K562 (cell line): ENCODE data around the gene KLK6. TPM values are rescaled to one million over a fixed set of nuclear protein-coding genes. Genes with fewer than 3 reads are reported as not detected.

Source experiments
- ATAC-seq: fragments of 200-7000 bp; cut with Tn5 transposase; 3 replicates; pipeline ENCODE4 v1.9.1; 2020; ENCODE audit warnings: moderate library complexity
- BruUV-seq: library from RNA; stranded (reverse); fragments of 400-500 nt; replicated peaks from 2 replicates; lab custom pipeline; 2021; lab: Mats Ljungman, UMichigan
- CTCF ChIA-PET: fragments of 300-600 bp; formaldehyde crosslinking; extraction: SDS; loops from one replicate; lab custom pipeline; 2021; ENCODE audit warnings: low intra/inter-chr PET ratio; lab: Yijun Ruan, JAX
- POLR2A ChIA-PET: fragments of 300-600, 350-650 bp; sonication (Branson Sonifier 250); formaldehyde crosslinking; extraction: SDS; loops from one replicate; lab custom pipeline; 2021; ENCODE audit warnings: antibody characterized with exemption, inconsistent platforms; lab: Yijun Ruan, JAX
- DNase-seq, 4 experiments: peaks; one replicate each; pipeline versions ENCODE4 v3.0.0 to v3.0.0-alpha.2; 2011 to 2018; ENCODE audit warnings: low spot score in 3 of 4, mixed read lengths in 3 of 4; ENCODE audit errors: extremely low read depth in 1 of 4
- FAIRE-seq: peaks from 2 replicates; lab custom pipeline; 2011; peaks lifted over from hg19 to GRCh38; lab: Jason Lieb, UNC
- H2AFZ ChIP-seq: 2 replicates; pipeline ENCODE4 v1.6.0; 2011; ENCODE audit warnings: low read depth, low read length, control low read depth, inconsistent platforms
- H3K27ac ChIP-seq: fragments of 200-600 bp; 3 replicates; pipeline ENCODE4 v1.8.0; 2011; ENCODE audit warnings: low read depth, mild to moderate bottlenecking, control low read depth, inconsistent platforms, low read length, moderate library complexity, mixed read lengths; ENCODE audit errors: extremely low read depth
- H3K27me3 ChIP-seq, 2 experiments: fragments of 300-600 bp in 1 of 2; 2 replicates in 1 of 2; 3 replicates in 1 of 2; pipeline versions ENCODE4 v1.6.0 to v1.8.0; 2011; ENCODE audit warnings: inconsistent platforms in 2 of 2, low read length in 2 of 2, mild to moderate bottlenecking in 1 of 2, mixed read lengths in 1 of 2, moderate library complexity in 1 of 2; ENCODE audit not compliant: control insufficient read depth in 2 of 2, insufficient read depth in 2 of 2
- H3K36me3 ChIP-seq: fragments of 300-600 bp; 3 replicates; pipeline ENCODE4 v1.8.0; 2011; ENCODE audit warnings: mild to moderate bottlenecking, low read length, inconsistent platforms; ENCODE audit not compliant: control insufficient read depth, insufficient read depth
- H3K4me1 ChIP-seq, 2 experiments: fragments of 200-600 bp in 1 of 2; replicated peaks in 1 of 2; 2 replicates in 1 of 2; 3 replicates in 1 of 2; pipeline versions ENCODE4 v1.5.1 to v1.8.0; 2011; ENCODE audit warnings: inconsistent platforms in 2 of 2, low read length in 2 of 2, mild to moderate bottlenecking in 1 of 2, mixed read lengths in 1 of 2, moderate library complexity in 1 of 2; ENCODE audit not compliant: control insufficient read depth in 2 of 2, insufficient read depth in 2 of 2
- H3K4me2 ChIP-seq: 2 replicates; pipeline ENCODE4 v1.6.1; 2011; ENCODE audit warnings: low read length, control low read depth, inconsistent platforms, mixed read lengths; ENCODE audit not compliant: insufficient read depth
- H3K4me3 ChIP-seq: fragments of 200-600 bp; sonication (generic), shearing (Covaris generic); 2 replicates; pipeline ENCODE4 v1.5.1; 2016; ENCODE audit warnings: control low read depth, inconsistent platforms
- H3K79me2 ChIP-seq: fragments of 200-600 bp; 3 replicates; pipeline ENCODE4 v1.8.0; 2011; ENCODE audit warnings: low read length, inconsistent platforms; ENCODE audit not compliant: control insufficient read depth, insufficient read depth
- H3K9ac ChIP-seq, 2 experiments: 2 replicates each; pipeline versions ENCODE4 v1.6.0 to v1.6.1; 2011; ENCODE audit warnings: low read depth in 2 of 2, low read length in 2 of 2, control low read depth in 1 of 2, inconsistent platforms in 1 of 2, mild to moderate bottlenecking in 1 of 2, mixed read lengths in 1 of 2; ENCODE audit not compliant: insufficient read depth in 1 of 2
- H3K9me1 ChIP-seq: one replicate; pipeline ENCODE4 v1.6.0; 2011; ENCODE audit warnings: inconsistent platforms, mild to moderate bottlenecking, low read length, moderate library complexity; ENCODE audit not compliant: control insufficient read depth, insufficient read depth
- H3K9me3 ChIP-seq: replicated peaks from 2 replicates; pipeline ENCODE4 v1.5.1; 2011; ENCODE audit warnings: low read depth, low read length, inconsistent platforms; ENCODE audit not compliant: control insufficient read depth, insufficient read depth
- H4K20me1 ChIP-seq: replicated peaks from 2 replicates; pipeline ENCODE4 v1.6.1; 2011; ENCODE audit warnings: low read length, inconsistent platforms, mixed read lengths; ENCODE audit not compliant: control insufficient read depth, insufficient read depth
- BACH1 ChIP-seq: fragments of 200-800 bp; sonication (Bioruptor generic); IDR thresholded peaks from 2 replicates; pipeline ENCODE4 v1.6.1; 2016; ENCODE audit warnings: missing genetic modification characterization, missing compliant biosample characterization
- BCOR ChIP-seq: fragments of 450-650 bp; IDR thresholded peaks from 2 replicates; pipeline ENCODE4 v1.6.1; 2016
- CREB5 ChIP-seq: fragments of 250-450 bp; sonication (Bioruptor Pico); IDR thresholded peaks from 2 replicates; pipeline ENCODE4 v1.5.0; 2020; ENCODE audit warnings: mild to moderate bottlenecking
- HDAC1 ChIP-seq, 2 experiments: fragments of 450-650 bp; IDR thresholded peaks; 2 replicates each; pipeline ENCODE4 v1.6.1; 2016 to 2017; ENCODE audit warnings: inconsistent platforms in 1 of 2, mild to moderate bottlenecking in 1 of 2, moderate library complexity in 1 of 2
- HDAC2 ChIP-seq: fragments of 450-650 bp; IDR thresholded peaks from 2 replicates; pipeline ENCODE4 v1.6.1; 2016; ENCODE audit warnings: mild to moderate bottlenecking
- HNRNPLL ChIP-seq: fragments of 200-400 bp; formaldehyde crosslinking; IDR thresholded peaks from 2 replicates; pipeline ENCODE4 v1.6.1; 2017; ENCODE audit warnings: low read length, low read depth, mild to moderate bottlenecking; ENCODE audit not compliant: poor library complexity, severe bottlenecking
- KDM1A ChIP-seq, 2 experiments: fragments of 450-650 bp; IDR thresholded peaks; 2 replicates each; pipeline ENCODE4 v1.6.1; 2016; ENCODE audit warnings: mild to moderate bottlenecking in 2 of 2
- KHSRP ChIP-seq: fragments of 450-650 bp; IDR thresholded peaks from 2 replicates; pipeline ENCODE4 v1.6.1; 2017
- L3MBTL2 ChIP-seq: fragments of 450-650 bp; IDR thresholded peaks from 2 replicates; pipeline ENCODE4 v1.6.1; 2016; ENCODE audit warnings: mild to moderate bottlenecking, moderate library complexity
- MTA3 ChIP-seq: fragments of 450-650 bp; formaldehyde crosslinking; IDR thresholded peaks from 2 replicates; pipeline ENCODE4 v1.6.1; 2017; ENCODE audit warnings: mild to moderate bottlenecking, borderline replicate concordance
- PHB ChIP-seq: fragments of 250-450 bp; sonication (Bioruptor Pico); IDR thresholded peaks from 2 replicates; pipeline ENCODE4 v1.5.0; 2021
- RBM25 ChIP-seq: fragments of 200-400 bp; formaldehyde crosslinking; IDR thresholded peaks from 2 replicates; pipeline ENCODE4 v1.6.1; 2018; ENCODE audit warnings: low read length, low read depth, moderate library complexity; ENCODE audit not compliant: severe bottlenecking
- RCOR1 ChIP-seq, 2 experiments: IDR thresholded peaks; 2 replicates each; pipeline ENCODE4 v1.6.1; 2012; ENCODE audit warnings: low read depth in 2 of 2, low read length in 2 of 2, borderline replicate concordance in 1 of 2, improper control_type of control experiment in 1 of 2
- SMARCA5 ChIP-seq: fragments of 450-650 bp; IDR thresholded peaks from 2 replicates; pipeline ENCODE4 v1.6.1; 2016
- TCF7 ChIP-seq: sonication (generic); IDR thresholded peaks from 2 replicates; pipeline ENCODE4 v1.6.1; 2016; ENCODE audit warnings: antibody characterized with exemption, borderline replicate concordance
- ZFP36 ChIP-seq: fragments of 150-350 bp; IDR thresholded peaks from 2 replicates; pipeline ENCODE4 v1.6.1; 2018; ENCODE audit warnings: low read length, low read depth; ENCODE audit not compliant: partially characterized antibody
- WGBS: fragments of 100-300 bp; shearing (Covaris generic); methylation state at CpG from one replicate; pipeline ENCODE4 v1.1.6; 2016; ENCODE audit warnings: low coverage, mixed read lengths; ENCODE audit not compliant: insufficient coverage; ENCODE audit errors: missing lambda C conversion rate; 5-methylcytosine and 5-hydroxymethylcytosine counted together
- in situ Hi-C: fragments of 300-500 bp; cut with MboI; formaldehyde crosslinking; loops from 4 replicates; pipeline ENCODE4 v1.15.0; 2018; ENCODE audit warnings: inconsistent platforms, mixed read lengths
- intact Hi-C: fragments of 100-400 bp; cut with micrococcal nuclease; formaldehyde crosslinking; loops from 2 replicates; pipeline ENCODE4 v1.14.2; 2022
- polyA plus RNA-seq, 8 experiments: library from polyadenylated mRNA; depleted of rRNA in 4 of 8; stranded (reverse) in 5 of 8; unstranded in 3 of 8; fragments of >200 nt; fragmentation: Nextera tagmentation in 2 of 8; fragmentation: Illumina TruSeq in 1 of 8; extraction: Ambion mirVana in 2 of 8; extraction: Trizol in 1 of 8; gene quantifications; 2 replicates each; pipeline versions ENCODE4 v1.2.1 to v1.2.3, GENCODE V29; 2011 to 2014; ENCODE audit warnings: inconsistent platforms in 1 of 8, missing spikeins in 1 of 8
- total RNA-seq, 7 experiments: library from RNA; depleted of rRNA in 6 of 7; stranded (reverse); fragments of >200 nt in 6 of 7; fragmentation: Illumina TruSeq in 2 of 7; extraction: Trizol in 2 of 7; gene quantifications; 2 replicates each; pipeline versions ENCODE4 v1.2.1 to v1.2.3, GENCODE V29; 2011 to 2021; ENCODE audit warnings: low replicate concordance in 1 of 7

KLK6 gene
- total and polyA plus RNA-seq, 9 of the 15 experiments (the other 6 are each of a cell fraction or from before 2014, with no cell fraction given), result not detected

- H4K20me1 ChIP-seq, result peaks cover 2% of the 10 kb centered on the region; the same call in 1 of the 2 replicates
- TF ChIP-seq TCF7, result no peak
- TF ChIP-seq HDAC1 (IDR thresholded peaks at IDR 0.05), result no peak
- no peak for TF ChIP-seq KHSRP
- TF ChIP-seq L3MBTL2, result no peak
- no peak for TF ChIP-seq MTA3
- TF ChIP-seq, all 486 proteins: peak for 0
- in situ Hi-C loops (no loop called here), intact Hi-C loops (loop anchor here (2.0 kb wide), 1 partner anchor 85 kb away; no protein-coding TSS in a partner anchor)
- Histone ChIP-seq H3K4me3 (no peak overlapping the region), H3K4me2 (no peak overlapping the region), H3K36me3 (no peaks in the 10 kb centered on the region), H2AFZ (no peak overlapping the region), H3K9ac (no peak overlapping the region), H3K9me3 (no peaks in the 10 kb centered on the region), H3K4me1 (peaks cover under 1 to 28% of the 10 kb centered on the region in 2 experiments), H3K79me2 (no peaks in the 10 kb centered on the region), H3K27me3 (peaks cover 5 to 44% of the 10 kb centered on the region in 2 experiments; a peak in 3 of 5 replicates), H3K9me1 (no peaks in the 10 kb centered on the region), H3K27ac (no peak overlapping the region)
- BruUV-seq, result no TSS peak
- no peak for ATAC-seq
- 12% methylated on average over 13 of the region's 19 CpGs for WGBS
- DNase-seq, result no peak
- FAIRE-seq, result no peak
- POLR2A ChIA-PET, result interaction anchor here (0.9 to 1.1 kb wide), 2 partner anchors 17 to 77 kb away, joined by 3 read pairs; no protein-coding TSS in a partner anchor
- CTCF ChIA-PET, result interaction anchor here (1.0 to 1.8 kb wide), 2 partner anchors 79 to 86 kb away, joined by 3 to 11 read pairs; no protein-coding TSS in a partner anchor
Measured at GRCh38 chr19:51015691-51016267, 46.4 kb upstream of the KLK6 start.

DNA sequence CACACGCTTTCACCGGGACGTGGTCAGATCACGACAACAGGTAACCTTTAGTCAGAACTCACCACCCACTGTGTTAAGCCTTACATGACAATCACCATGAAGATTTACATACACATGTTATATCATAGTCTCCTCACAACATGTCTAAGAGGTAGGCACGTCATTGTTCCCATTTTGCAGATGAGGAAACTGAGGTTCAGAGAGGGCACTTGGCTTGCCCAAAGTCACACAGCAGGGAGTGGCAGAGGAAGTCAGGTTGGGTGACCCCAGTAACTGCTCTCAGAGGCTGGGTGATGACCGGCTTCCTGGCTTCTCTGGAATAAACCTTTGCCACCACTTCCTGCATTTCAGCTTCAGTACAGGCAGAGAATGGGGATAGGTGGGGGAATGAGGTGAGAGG, 44.9 kb upstream of the KLK6 start:
- ATAC-seq (no peak), FAIRE-seq (no peak), DNase-seq (no peak)
- peaks cover 0 to 19% of the 10 kb centered on the region in 2 experiments; a peak in 3 of 5 replicates for H3K4me1 ChIP-seq
- H3K4me3 ChIP-seq, result no peak overlapping the region
- ChIA-PET POLR2A (interaction anchor here (0.9 to 1.2 kb wide), 2 partner anchors 12 to 27 kb away, joined by 3 to 4 read pairs; no protein-coding TSS in a partner anchor), CTCF (no interaction called here)
- peaks cover 8 to 56% of the 10 kb centered on the region in 2 experiments; a peak in 4 of 5 replicates for H3K27me3 ChIP-seq
- no peak overlapping the region for H3K9ac ChIP-seq
- H3K4me2 ChIP-seq, result no peak overlapping the region
- H3K27ac ChIP-seq, result no peak overlapping the region
- no peak overlapping the region for H2AFZ ChIP-seq
- BruUV-seq, result no TSS peak
- 5% methylated on average over 6 of the region's 6 CpGs for WGBS
- no peaks in the 10 kb centered on the region for H3K9me3 ChIP-seq
- intact Hi-C loops, result no loop called here
- peaks cover 2% of the 10 kb centered on the region; the same call in 1 of the 2 replicates for H4K20me1 ChIP-seq
- H3K36me3 ChIP-seq, result no peaks in the 10 kb centered on the region
- H3K9me1 ChIP-seq, result no peaks in the 10 kb centered on the region
- no peaks in the 10 kb centered on the region for H3K79me2 ChIP-seq
- in situ Hi-C loops, result no loop called here
- TF ChIP-seq BACH1, result no peak
- TF ChIP-seq SMARCA5, result peak; percentile 86
- TF ChIP-seq CREB5 (CRISPR knock-in tag), result no peak
- TF ChIP-seq HNRNPLL, result no peak
- TF ChIP-seq ZFP36, result peak; percentile 65
- TF ChIP-seq HDAC2, result peak; percentile 38; the same call in 1 of the 2 replicates
- TF ChIP-seq KDM1A (IDR thresholded peaks at IDR 0.05), result peak in 1 of 2 experiments; percentile 68; a peak in 2 of 4 replicates
- TF ChIP-seq PHB (CRISPR knock-in tag), result no peak
- peak; percentile 92 for TF ChIP-seq RBM25
- TF ChIP-seq BCOR, result peak; percentile 88
- TF ChIP-seq RCOR1 (IDR thresholded peaks at IDR 0.05; ENCODE audit: borderline replicate concordance in 1 of 2, low read depth in 2 of 2, low read length in 2 of 2), result peak in 1 of 2 experiments; percentile 25; a peak in 1 of 4 replicates
